Spleen (tissue), 11 donors: ENCODE results near the gene NRK. TPM values are rescaled to one million over a fixed set of nuclear protein-coding genes. Genes with fewer than 3 reads are reported as not detected.
"Not testable (repeated sequence)": the region's sequence is repeated elsewhere in the genome, so short reads cannot be mapped to it uniquely, and the experiment has no call there.

Experiments
- DNase-seq: peaks from one replicate; pipeline ENCODE4 v3.0.0-alpha.2; 2020
- H3K27ac ChIP-seq, 8 donors: fragments of 200-600 bp; sonication (generic) in 7 of 8; 1 replicate in 4 of 8; 2 replicates in 4 of 8; pipeline versions ENCODE4 v1.5.0 to v1.8.0; 2016 to 2021; ENCODE audit warnings: inconsistent platforms in 4 of 8, mild to moderate bottlenecking in 4 of 8, moderate library complexity in 1 of 8
- H3K27me3 ChIP-seq, 7 donors: fragments of 200-600 bp; sonication (generic) in 6 of 7; replicated peaks in 1 of 7; 1 replicate in 4 of 7; 2 replicates in 3 of 7; pipeline versions ENCODE4 v1.5.0 to v1.8.0; 2016 to 2021; ENCODE audit warnings: inconsistent platforms in 3 of 7, mild to moderate bottlenecking in 1 of 7
- H3K36me3 ChIP-seq, 6 donors: fragments of 200-600 bp; sonication (generic) in 5 of 6; 1 replicate in 4 of 6; 2 replicates in 2 of 6; pipeline versions ENCODE4 v1.5.0 to v1.8.0; 2016 to 2021; ENCODE audit warnings: inconsistent platforms in 2 of 6
- H3K4me1 ChIP-seq, 6 donors: fragments of 200-600 bp; sonication (generic) in 5 of 6; 1 replicate in 3 of 6; 2 replicates in 3 of 6; pipeline versions ENCODE4 v1.5.0 to v1.8.0; 2016 to 2021; ENCODE audit warnings: inconsistent platforms in 3 of 6
- H3K4me3 ChIP-seq, 8 donors: fragments of 200-600 bp; sonication (generic) in 7 of 8; 1 replicate in 4 of 8; 2 replicates in 4 of 8; pipeline versions ENCODE4 v1.5.0 to v1.8.0; 2016 to 2021; ENCODE audit warnings: inconsistent platforms in 4 of 8, mild to moderate bottlenecking in 4 of 8, moderate library complexity in 2 of 8
- H3K9me3 ChIP-seq, 8 donors: fragments of 200-600 bp; sonication (generic) in 7 of 8; 1 replicate in 4 of 8; 2 replicates in 4 of 8; pipeline versions ENCODE4 v1.5.0 to v1.8.0; 2016 to 2021; ENCODE audit warnings: inconsistent platforms in 4 of 8
- CTCF ChIP-seq, 11 experiments: fragments of 200-600 bp in 7 of 11; fragments of 450-650 bp in 4 of 11; sonication (generic) in 4 of 11; IDR thresholded peaks in 8 of 11; conservative IDR thresholded peaks in 3 of 11; 1 replicate in 7 of 11; 2 replicates in 4 of 11; pipeline versions ENCODE4 v1.4.0 to v1.8.0; 2016 to 2021; ENCODE audit warnings: antibody characterized with exemption in 11 of 11, inconsistent platforms in 4 of 11, mild to moderate bottlenecking in 1 of 11
- POLR2A ChIP-seq, 3 donors: fragments of 450-650 bp; IDR thresholded peaks; one replicate each; pipeline ENCODE4 v1.5.1; 2017; ENCODE audit warnings: antibody characterized with exemption in 3 of 3, mild to moderate bottlenecking in 1 of 3
- POLR2AphosphoS5 ChIP-seq, 3 donors: sonication (generic); formaldehyde crosslinking; IDR thresholded peaks; one replicate each; pipeline ENCODE4 v1.5.1; 2017; ENCODE audit warnings: antibody characterized with exemption in 3 of 3
- WGBS, 5 donors: extraction: QIAGEN DNeasy Blood & Tissue Kit in 3 of 5; methylation state at CpG; one replicate each; pipeline versions ENCODE4 v1.1.5 to v1.1.7; 2013 to 2018; 5-methylcytosine and 5-hydroxymethylcytosine counted together
- intact Hi-C: fragments of 100-400 bp; cut with DNase I; formaldehyde crosslinking; loops from one replicate; pipeline ENCODE4 v1.15.0; 2023; ENCODE audit warnings: low total_unique reads
- polyA plus RNA-seq, 3 donors: library from polyadenylated mRNA; stranded (reverse); fragments of 200-250 nt; gene quantifications; one replicate each; pipeline ENCODE4 v1.2.1, GENCODE V29; 2013
- total RNA-seq, 7 donors: library from RNA; depleted of rRNA in 3 of 7; stranded (reverse); fragments of >200 nt in 3 of 7; fragmentation: NEBNext Ultra II Directional in 4 of 7; extraction: Animal tissue kit (Norgen Biotek cat#: 25700) in 4 of 7; gene quantifications; one replicate each; pipeline versions ENCODE4 v1.1.0 to v1.2.1, GENCODE V29; 2016 to 2021
- donor health status: healthy with polysubstance abuse.
- donor health status: DM: no; HTN: no; CAD: no; lungs with moderate emphysema.
- donor health status: DM: no; HTN: no; CAD: no.
- donor health status: Bipolar disorder and iron deficiency.
- donor health status: healthy.
- donor health status: DM: no; HTN: no; CAD: no.
- donor health status: DM: yes; HTN: yes; CAD: no.

NRK gene
- total and polyA plus RNA-seq, 10 donors, result 0.02 to 0.13 TPM; not detected in 8

GRCh38 chrX:105981772-105982485, 159.6 kb downstream of the NRK start:
- DNase-seq, result no peak
- intact Hi-C loops, result no loop called here
- WGBS, 5 donors, result 70 to 90% (median 86%) methylated on average over 2 to 15 of the region's 15 CpGs

DNA sequence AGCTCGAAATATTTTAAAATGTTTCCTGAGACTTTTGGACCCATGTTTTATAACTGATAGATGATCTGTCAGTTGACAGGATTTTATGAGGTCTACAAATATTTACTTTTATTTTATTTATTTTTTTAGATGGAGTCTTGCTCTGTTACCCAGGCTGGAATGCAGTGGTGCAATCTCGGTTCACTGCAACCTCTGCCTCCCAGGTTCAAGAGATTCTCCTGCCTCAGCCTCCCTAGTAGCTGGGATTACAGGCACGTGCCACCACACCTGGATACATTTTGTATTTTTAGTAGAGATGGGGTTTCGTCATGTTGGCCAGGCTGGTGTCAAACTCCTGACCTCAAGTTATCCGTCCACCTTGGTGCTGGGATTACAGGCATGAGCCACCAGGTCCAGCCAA, 166.1 kb downstream of the NRK start:
- H3K9me3 ChIP-seq, intact Hi-C loops, H3K27me3 ChIP-seq, H3K27ac ChIP-seq, H3K4me3 ChIP-seq, DNase-seq, H3K4me1 ChIP-seq, H3K36me3 ChIP-seq: not testable (repeated sequence)
- WGBS, 5 donors, result 59 to 81% (median 72%) methylated on average over 5 of the region's 5 CpGs

More at GRCh38 chrX:105981772-105982485, 159.6 kb downstream of the NRK start:
- TF ChIP-seq CTCF (IDR thresholded peaks at IDR 0.05 in 8 of 11, conservative IDR thresholded peaks at IDR 0.05 in 3 of 11), result no peak
- TF ChIP-seq POLR2AphosphoS5 (IDR thresholded peaks at IDR 0.05), result no peak
- no peak for TF ChIP-seq POLR2A (IDR thresholded peaks at IDR 0.05)
- H3K4me1 ChIP-seq, result no peaks in the 10 kb centered on the region
- H3K36me3 ChIP-seq, result no peaks in the 10 kb centered on the region
- no peak overlapping the region for H3K27ac ChIP-seq
- peaks cover 0 to 3% (median 0%) of the 10 kb centered on the region in 8 donors for H3K9me3 ChIP-seq
- H3K27me3 ChIP-seq, result no peaks in the 10 kb centered on the region
- H3K4me3 ChIP-seq, result no peak overlapping the region

- no peak for TF ChIP-seq CTCF (IDR thresholded peaks at IDR 0.05 in 8 of 11, conservative IDR thresholded peaks at IDR 0.05 in 3 of 11)
- TF ChIP-seq POLR2A (IDR thresholded peaks at IDR 0.05), result no peak
- no peak for TF ChIP-seq POLR2AphosphoS5 (IDR thresholded peaks at IDR 0.05)
- DNase-seq, result no peak
- Histone ChIP-seq H3K4me3 (no peak overlapping the region), H3K36me3 (no peaks in the 10 kb centered on the region), H3K9me3 (no peaks in the 10 kb centered on the region), H3K4me1 (no peaks in the 10 kb centered on the region), H3K27me3 (no peaks in the 10 kb centered on the region), H3K27ac (no peak overlapping the region)
- WGBS, 5 donors, result 29 to 49% (median 40%) methylated on average over 1 of the region's 1 CpG
- intact Hi-C loops, result no loop called here
Measured at GRCh38 chrX:105999294-105999693, 177.0 kb downstream of the NRK start.

DNA sequence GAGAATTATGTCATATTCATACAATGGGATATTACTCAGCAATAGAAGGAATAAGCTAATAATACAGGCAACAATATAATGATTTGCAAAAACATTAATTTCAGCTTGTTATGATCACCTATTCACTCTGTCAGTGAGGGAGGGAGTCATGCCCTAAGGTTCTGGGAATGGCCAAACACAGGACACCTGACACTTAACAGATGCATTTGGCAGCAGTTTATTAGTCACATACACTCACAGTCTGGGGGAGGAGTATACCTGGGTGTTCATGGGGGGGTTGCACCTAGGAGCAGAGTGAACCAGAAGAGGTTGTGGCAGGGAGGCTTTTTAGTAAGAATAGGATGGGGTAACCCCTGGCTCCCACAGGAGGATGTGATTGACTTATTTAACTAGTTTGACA, 177.9 kb downstream of the NRK start:
- Histone ChIP-seq H3K36me3 (no peaks in the 10 kb centered on the region), H3K27me3 (no peaks in the 10 kb centered on the region), H3K4me1 (no peaks in the 10 kb centered on the region), H3K4me3 (no peak overlapping the region), H3K27ac (no peak overlapping the region), H3K9me3 (no peaks in the 10 kb centered on the region)
- intact Hi-C loops, result no loop called here
- TF ChIP-seq POLR2AphosphoS5 (IDR thresholded peaks at IDR 0.05) (no peak), POLR2A (IDR thresholded peaks at IDR 0.05) (no peak), CTCF (IDR thresholded peaks at IDR 0.05 in 8 of 11, conservative IDR thresholded peaks at IDR 0.05 in 3 of 11) (no peak)
- no peak for DNase-seq

- intact Hi-C loops, H3K27me3 ChIP-seq, H3K27ac ChIP-seq, H3K36me3 ChIP-seq, H3K4me3 ChIP-seq, H3K4me1 ChIP-seq, H3K9me3 ChIP-seq: not testable (repeated sequence)
- DNase-seq, result peak; percentile 30
- 59 to 85% (median 79%) methylated on average over 3 to 5 of the region's 5 CpGs for WGBS, 5 donors
Measured at GRCh38 chrX:106000609-106001008, 178.3 kb downstream of the NRK start.
